ENCODE measurements around the gene DAGLB. TPM values are rescaled to one million over a fixed set of nuclear protein-coding genes. Genes with fewer than 3 reads are reported as not detected.

DAGLB gene
- total RNA-seq, 1 experiment from 2014 or later = 33.6 TPM

DNA sequence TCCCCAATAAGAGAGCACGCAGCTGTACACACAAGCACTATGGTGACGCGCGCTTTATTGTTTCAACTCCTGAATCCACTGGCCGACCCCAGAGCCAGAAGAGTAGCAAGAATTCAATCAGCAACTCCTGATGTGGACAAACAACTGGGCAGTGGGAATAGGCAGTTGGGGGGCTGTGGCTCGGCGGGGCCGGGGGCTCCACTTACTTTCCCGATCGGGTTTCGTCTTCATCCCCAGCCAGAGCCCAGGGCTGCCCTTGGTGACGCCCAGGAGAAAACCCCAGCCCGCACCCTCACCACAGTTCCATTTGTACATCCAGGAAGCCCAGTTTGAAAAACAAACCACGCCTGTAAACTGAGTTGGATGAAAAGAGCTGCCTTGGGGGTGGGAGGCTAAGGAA lies 38.7 kb downstream of the DAGLB start:
- Mint-ChIP-seq H3K4me3 (no peak overlapping the region), H3K27ac (peak overlapping the region; percentile 7; the same call in 1 of the 2 replicates), H3K36me3 (peaks cover 62% of the 10 kb centered on the region), H3K4me1 (no peaks in the 10 kb centered on the region), H3K27me3 (ENCODE audit: low read depth) (no peaks in the 10 kb centered on the region), H3K9me3 (no peaks in the 10 kb centered on the region)
- TF ChIP-seq, protein P1, sequence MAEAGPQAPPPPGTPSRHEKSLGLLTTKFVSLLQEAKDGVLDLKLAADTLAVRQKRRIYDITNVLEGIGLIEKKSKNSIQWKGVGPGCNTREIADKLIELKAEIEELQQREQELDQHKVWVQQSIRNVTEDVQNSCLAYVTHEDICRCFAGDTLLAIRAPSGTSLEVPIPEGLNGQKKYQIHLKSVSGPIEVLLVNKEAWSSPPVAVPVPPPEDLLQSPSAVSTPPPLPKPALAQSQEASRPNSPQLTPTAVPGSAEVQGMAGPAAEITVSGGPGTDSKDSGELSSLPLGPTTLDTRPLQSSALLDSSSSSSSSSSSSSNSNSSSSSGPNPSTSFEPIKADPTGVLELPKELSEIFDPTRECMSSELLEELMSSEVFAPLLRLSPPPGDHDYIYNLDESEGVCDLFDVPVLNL (CRISPR knock-in tag; IDR thresholded peaks at IDR 0.05; ENCODE audit: borderline replicate concordance, low read depth) = no peak
- TF ChIP-seq, protein P2, sequence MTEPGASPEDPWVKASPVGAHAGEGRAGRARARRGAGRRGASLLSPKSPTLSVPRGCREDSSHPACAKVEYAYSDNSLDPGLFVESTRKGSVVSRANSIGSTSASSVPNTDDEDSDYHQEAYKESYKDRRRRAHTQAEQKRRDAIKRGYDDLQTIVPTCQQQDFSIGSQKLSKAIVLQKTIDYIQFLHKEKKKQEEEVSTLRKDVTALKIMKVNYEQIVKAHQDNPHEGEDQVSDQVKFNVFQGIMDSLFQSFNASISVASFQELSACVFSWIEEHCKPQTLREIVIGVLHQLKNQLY (CRISPR knock-in tag; IDR thresholded peaks at IDR 0.05) = no peak
- TF ChIP-seq, protein P3, sequence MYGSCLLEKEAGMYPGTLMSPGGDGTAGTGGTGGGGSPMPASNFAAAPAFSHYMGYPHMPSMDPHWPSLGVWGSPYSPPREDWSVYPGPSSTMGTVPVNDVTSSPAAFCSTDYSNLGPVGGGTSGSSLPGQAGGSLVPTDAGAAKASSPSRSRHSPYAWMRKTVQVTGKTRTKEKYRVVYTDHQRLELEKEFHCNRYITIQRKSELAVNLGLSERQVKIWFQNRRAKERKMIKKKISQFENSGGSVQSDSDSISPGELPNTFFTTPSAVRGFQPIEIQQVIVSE (CRISPR knock-in tag; IDR thresholded peaks at IDR 0.05; ENCODE audit: borderline replicate concordance) = no peak
- TF ChIP-seq NR1H2 (CRISPR knock-in tag; IDR thresholded peaks at IDR 0.05) (no peak), JUN (CRISPR knock-in tag; IDR thresholded peaks at IDR 0.05) (no peak), ATF1 (CRISPR knock-in tag; IDR thresholded peaks at IDR 0.05) (no peak), NFATC4 (CRISPR knock-in tag; IDR thresholded peaks at IDR 0.05) (no peak)
- TF ChIP-seq, protein P4, sequence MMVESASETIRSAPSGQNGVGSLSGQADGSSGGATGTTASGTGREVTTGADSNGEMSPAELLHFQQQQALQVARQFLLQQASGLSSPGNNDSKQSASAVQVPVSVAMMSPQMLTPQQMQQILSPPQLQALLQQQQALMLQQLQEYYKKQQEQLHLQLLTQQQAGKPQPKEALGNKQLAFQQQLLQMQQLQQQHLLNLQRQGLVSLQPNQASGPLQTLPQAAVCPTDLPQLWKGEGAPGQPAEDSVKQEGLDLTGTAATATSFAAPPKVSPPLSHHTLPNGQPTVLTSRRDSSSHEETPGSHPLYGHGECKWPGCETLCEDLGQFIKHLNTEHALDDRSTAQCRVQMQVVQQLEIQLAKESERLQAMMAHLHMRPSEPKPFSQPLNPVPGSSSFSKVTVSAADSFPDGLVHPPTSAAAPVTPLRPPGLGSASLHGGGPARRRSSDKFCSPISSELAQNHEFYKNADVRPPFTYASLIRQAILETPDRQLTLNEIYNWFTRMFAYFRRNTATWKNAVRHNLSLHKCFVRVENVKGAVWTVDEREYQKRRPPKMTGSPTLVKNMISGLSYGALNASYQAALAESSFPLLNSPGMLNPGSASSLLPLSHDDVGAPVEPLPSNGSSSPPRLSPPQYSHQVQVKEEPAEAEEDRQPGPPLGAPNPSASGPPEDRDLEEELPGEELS (CRISPR knock-in tag; IDR thresholded peaks at IDR 0.05) = no peak
- TF ChIP-seq, protein P5, sequence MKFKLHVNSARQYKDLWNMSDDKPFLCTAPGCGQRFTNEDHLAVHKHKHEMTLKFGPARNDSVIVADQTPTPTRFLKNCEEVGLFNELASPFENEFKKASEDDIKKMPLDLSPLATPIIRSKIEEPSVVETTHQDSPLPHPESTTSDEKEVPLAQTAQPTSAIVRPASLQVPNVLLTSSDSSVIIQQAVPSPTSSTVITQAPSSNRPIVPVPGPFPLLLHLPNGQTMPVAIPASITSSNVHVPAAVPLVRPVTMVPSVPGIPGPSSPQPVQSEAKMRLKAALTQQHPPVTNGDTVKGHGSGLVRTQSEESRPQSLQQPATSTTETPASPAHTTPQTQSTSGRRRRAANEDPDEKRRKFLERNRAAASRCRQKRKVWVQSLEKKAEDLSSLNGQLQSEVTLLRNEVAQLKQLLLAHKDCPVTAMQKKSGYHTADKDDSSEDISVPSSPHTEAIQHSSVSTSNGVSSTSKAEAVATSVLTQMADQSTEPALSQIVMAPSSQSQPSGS (CRISPR knock-in tag; IDR thresholded peaks at IDR 0.05; ENCODE audit: borderline replicate concordance, low read depth) = no peak
- POLR2A ChIA-PET = no interaction called here
- CTCF ChIA-PET = no interaction called here
- DNase-seq (ENCODE audit: low spot score) = no peak
- ATAC-seq = no peak

DNA sequence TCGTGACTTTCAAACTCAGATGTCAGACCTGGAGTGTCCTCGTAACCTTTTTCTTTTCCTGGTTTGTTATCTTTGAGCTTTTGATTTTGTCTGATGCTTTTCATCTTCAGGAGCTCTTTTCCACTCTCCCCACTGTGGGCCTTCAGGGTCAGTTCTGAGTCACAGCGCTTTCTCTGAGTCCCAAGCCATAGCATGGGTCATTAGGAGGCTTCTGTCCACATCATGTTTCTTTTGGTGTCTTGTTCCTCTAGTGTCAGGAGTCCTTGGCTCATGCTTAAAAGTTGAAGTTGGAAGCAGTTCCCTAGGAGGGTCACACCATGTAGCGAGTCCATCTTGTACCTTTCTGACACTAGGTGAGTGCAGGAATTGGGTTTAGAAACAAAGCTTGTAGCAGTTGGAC lies 40.3 kb downstream of the DAGLB start:
- no peak overlapping the region for H3K4me3 Mint-ChIP-seq
- H3K27ac Mint-ChIP-seq = peak overlapping the region; percentile 51; the same call in 1 of the 2 replicates
- no peak for ATAC-seq
- CTCF ChIA-PET = interaction anchor here (0.5 kb wide), 1 partner anchor 550 kb away, joined by 3 read pairs; no protein-coding TSS in a partner anchor
- no peaks in the 10 kb centered on the region for H3K9me3 Mint-ChIP-seq
- H3K4me1 Mint-ChIP-seq = no peaks in the 10 kb centered on the region
- H3K36me3 Mint-ChIP-seq = peaks cover 62% of the 10 kb centered on the region
- POLR2A ChIA-PET = interaction anchor here (0.6 kb wide), 2 partner anchors 40 to 551 kb away, joined by 3 read pairs; partner anchors contain the start of gene DAGLB
- no peaks in the 10 kb centered on the region for H3K27me3 Mint-ChIP-seq (ENCODE audit: low read depth)
- no peak for DNase-seq (ENCODE audit: low spot score)
- no peak for TF ChIP-seq ELF4 (CRISPR knock-in tag; IDR thresholded peaks at IDR 0.05; ENCODE audit: low read depth)
- TF ChIP-seq, protein P4 (CRISPR knock-in tag; IDR thresholded peaks at IDR 0.05) = no peak
- TF ChIP-seq, protein P6, sequence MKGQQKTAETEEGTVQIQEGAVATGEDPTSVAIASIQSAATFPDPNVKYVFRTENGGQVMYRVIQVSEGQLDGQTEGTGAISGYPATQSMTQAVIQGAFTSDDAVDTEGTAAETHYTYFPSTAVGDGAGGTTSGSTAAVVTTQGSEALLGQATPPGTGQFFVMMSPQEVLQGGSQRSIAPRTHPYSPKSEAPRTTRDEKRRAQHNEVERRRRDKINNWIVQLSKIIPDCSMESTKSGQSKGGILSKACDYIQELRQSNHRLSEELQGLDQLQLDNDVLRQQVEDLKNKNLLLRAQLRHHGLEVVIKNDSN (CRISPR knock-in tag; IDR thresholded peaks at IDR 0.05) = no peak
- TF ChIP-seq, protein P7, sequence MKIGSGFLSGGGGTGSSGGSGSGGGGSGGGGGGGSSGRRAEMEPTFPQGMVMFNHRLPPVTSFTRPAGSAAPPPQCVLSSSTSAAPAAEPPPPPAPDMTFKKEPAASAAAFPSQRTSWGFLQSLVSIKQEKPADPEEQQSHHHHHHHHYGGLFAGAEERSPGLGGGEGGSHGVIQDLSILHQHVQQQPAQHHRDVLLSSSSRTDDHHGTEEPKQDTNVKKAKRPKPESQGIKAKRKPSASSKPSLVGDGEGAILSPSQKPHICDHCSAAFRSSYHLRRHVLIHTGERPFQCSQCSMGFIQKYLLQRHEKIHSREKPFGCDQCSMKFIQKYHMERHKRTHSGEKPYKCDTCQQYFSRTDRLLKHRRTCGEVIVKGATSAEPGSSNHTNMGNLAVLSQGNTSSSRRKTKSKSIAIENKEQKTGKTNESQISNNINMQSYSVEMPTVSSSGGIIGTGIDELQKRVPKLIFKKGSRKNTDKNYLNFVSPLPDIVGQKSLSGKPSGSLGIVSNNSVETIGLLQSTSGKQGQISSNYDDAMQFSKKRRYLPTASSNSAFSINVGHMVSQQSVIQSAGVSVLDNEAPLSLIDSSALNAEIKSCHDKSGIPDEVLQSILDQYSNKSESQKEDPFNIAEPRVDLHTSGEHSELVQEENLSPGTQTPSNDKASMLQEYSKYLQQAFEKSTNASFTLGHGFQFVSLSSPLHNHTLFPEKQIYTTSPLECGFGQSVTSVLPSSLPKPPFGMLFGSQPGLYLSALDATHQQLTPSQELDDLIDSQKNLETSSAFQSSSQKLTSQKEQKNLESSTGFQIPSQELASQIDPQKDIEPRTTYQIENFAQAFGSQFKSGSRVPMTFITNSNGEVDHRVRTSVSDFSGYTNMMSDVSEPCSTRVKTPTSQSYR (CRISPR knock-in tag; IDR thresholded peaks at IDR 0.05) = no peak
- TF ChIP-seq SOX15 (CRISPR knock-in tag; IDR thresholded peaks at IDR 0.05) = no peak
- TF ChIP-seq PRRX2 (CRISPR knock-in tag; IDR thresholded peaks at IDR 0.05) = no peak
- no peak for TF ChIP-seq GABPB1 (CRISPR knock-in tag; IDR thresholded peaks at IDR 0.05)
- TF ChIP-seq, protein P8, sequence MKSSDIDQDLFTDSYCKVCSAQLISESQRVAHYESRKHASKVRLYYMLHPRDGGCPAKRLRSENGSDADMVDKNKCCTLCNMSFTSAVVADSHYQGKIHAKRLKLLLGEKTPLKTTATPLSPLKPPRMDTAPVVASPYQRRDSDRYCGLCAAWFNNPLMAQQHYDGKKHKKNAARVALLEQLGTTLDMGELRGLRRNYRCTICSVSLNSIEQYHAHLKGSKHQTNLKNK (CRISPR knock-in tag; IDR thresholded peaks at IDR 0.05) = no peak
- TF ChIP-seq FOXP1 (CRISPR knock-in tag; IDR thresholded peaks at IDR 0.05; ENCODE audit: borderline replicate concordance) = no peak
- TF ChIP-seq CBFB (CRISPR knock-in tag; IDR thresholded peaks at IDR 0.05; ENCODE audit: low read depth) = no peak
- TF ChIP-seq, protein P9, sequence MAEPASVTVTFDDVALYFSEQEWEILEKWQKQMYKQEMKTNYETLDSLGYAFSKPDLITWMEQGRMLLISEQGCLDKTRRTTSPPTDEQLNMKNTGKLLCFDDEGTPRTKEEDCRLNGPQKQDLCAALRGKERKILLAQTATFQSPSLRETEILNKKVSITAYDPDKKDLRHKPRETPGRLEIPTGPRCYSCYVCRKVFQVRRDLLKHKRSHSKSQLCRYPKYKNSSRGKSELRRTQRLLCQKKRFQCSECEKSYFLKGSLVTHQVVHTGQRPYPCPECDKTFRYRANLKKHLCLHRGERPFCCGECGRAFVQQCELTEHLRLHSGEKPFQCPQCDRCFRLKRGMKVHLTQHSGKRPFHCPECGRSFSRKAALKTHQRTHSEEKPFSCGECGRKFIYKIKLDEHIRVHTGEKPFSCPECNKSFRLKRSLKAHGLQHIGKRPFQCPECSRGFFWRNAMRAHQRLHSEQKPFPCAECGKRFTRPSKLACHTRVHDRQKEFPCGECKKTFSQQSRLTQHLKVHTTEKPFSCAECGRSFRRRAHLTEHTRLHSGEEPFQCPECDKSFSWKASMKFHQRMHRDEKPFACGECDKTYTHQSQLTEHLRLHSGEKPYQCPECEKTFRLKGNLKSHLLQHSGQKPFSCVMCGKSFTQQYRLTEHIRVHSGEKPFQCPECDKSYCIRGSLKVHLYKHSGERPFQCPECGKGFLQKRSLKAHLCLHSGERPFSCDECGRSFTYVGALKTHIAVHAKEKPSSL (CRISPR knock-in tag; conservative IDR thresholded peaks at IDR 0.05) = no peak
- TF ChIP-seq ZNF396 (CRISPR knock-in tag; IDR thresholded peaks at IDR 0.05; ENCODE audit: borderline replicate concordance) = no peak
